KMS-11 (cell line): ENCODE measurements around the gene TIMM10.
A peak's percentile ranks its signal among the peaks of the same experiment; 100 is the strongest.

ENCODE experiments used
- H2AFZ ChIP-seq: fragments of 200-600 bp; sonication (generic); 2 replicates; pipeline ENCODE4 v1.6.1; 2016; ENCODE audit warnings: antibody characterized with exemption, mixed run types, low read depth
- H3K27ac ChIP-seq: fragments of 200-600 bp; sonication (generic); 2 replicates; pipeline ENCODE4 v1.6.1; 2016; ENCODE audit warnings: mild to moderate bottlenecking, mixed run types
- H3K27me3 ChIP-seq: fragments of 200-600 bp; sonication (generic); 2 replicates; pipeline ENCODE4 v1.6.1; 2017; ENCODE audit warnings: mild to moderate bottlenecking, low read depth, mixed run types, moderate library complexity; ENCODE audit not compliant: insufficient read depth
- H3K36me3 ChIP-seq: fragments of 200-600 bp; sonication (generic); 2 replicates; pipeline ENCODE4 v1.6.1; 2017; ENCODE audit warnings: mild to moderate bottlenecking, mixed run types; ENCODE audit not compliant: insufficient read depth
- H3K4me1 ChIP-seq: fragments of 200-600 bp; sonication (generic); 2 replicates; pipeline ENCODE4 v1.6.1; 2016; ENCODE audit warnings: mild to moderate bottlenecking, low read depth, mixed run types; ENCODE audit not compliant: poor library complexity, severe bottlenecking
- H3K4me2 ChIP-seq: fragments of 200-600 bp; sonication (generic); 2 replicates; pipeline ENCODE4 v1.7.0; 2016; ENCODE audit warnings: mild to moderate bottlenecking, mixed run types
- H3K4me3 ChIP-seq: fragments of 200-600 bp; sonication (generic); IDR thresholded peaks from 2 replicates; pipeline ENCODE4 v1.6.1; 2017; ENCODE audit warnings: low read depth, low read length, mixed read lengths; ENCODE audit not compliant: insufficient read depth
- H3K79me2 ChIP-seq: fragments of 200-600 bp; sonication (generic); 2 replicates; pipeline ENCODE4 v1.6.1; 2016; ENCODE audit warnings: low read depth, mixed run types; ENCODE audit not compliant: insufficient read depth
- H3K9ac ChIP-seq: fragments of 200-600 bp; sonication (generic); 2 replicates; pipeline ENCODE4 v1.6.1; 2016; ENCODE audit warnings: mild to moderate bottlenecking, mixed run types
- H4K20me1 ChIP-seq: fragments of 200-600 bp; sonication (generic); 2 replicates; pipeline ENCODE4 v1.6.1; 2016; ENCODE audit warnings: mild to moderate bottlenecking, mixed run types; ENCODE audit not compliant: insufficient read depth
- CTCF ChIP-seq: fragments of 200-600 bp; sonication (generic); conservative IDR thresholded peaks from 2 replicates; pipeline ENCODE4 v1.6.1; 2017; ENCODE audit warnings: low read depth, mild to moderate bottlenecking, antibody characterized with exemption, low read length, moderate library complexity, mixed read lengths

TIMM10 gene

GRCh38 chr11:57483562-57483918 lies 47.0 kb downstream of the TIMM10 start:
- Histone ChIP-seq H3K4me3 (no peak overlapping the region), H2AFZ (peak overlapping the region; percentile 59), H3K9ac (no peak overlapping the region; the same call in 1 of the 2 replicates)

GRCh38 chr11:57482782-57483561 lies 47.6 kb downstream of the TIMM10 start:
- TF ChIP-seq CTCF: peak; percentile 60
- Histone ChIP-seq H3K9ac (no peak overlapping the region; the same call in 1 of the 2 replicates), H3K27me3 (no peaks in the 10 kb centered on the region), H3K27ac (no peak overlapping the region), H2AFZ (peak overlapping the region; percentile 59), H3K4me2 (peak overlapping the region; percentile 67), H3K4me3 (no peak overlapping the region), H3K79me2 (no peaks in the 10 kb centered on the region), H3K36me3 (no peaks in the 10 kb centered on the region), H3K4me1 (peaks cover 6% of the 10 kb centered on the region), H4K20me1 (no peaks in the 10 kb centered on the region)

More at GRCh38 chr11:57483562-57483918, 47.0 kb downstream of the TIMM10 start:
- H3K4me1 ChIP-seq: peaks cover 10% of the 10 kb centered on the region
- H3K27ac ChIP-seq: no peak overlapping the region
- H3K4me2 ChIP-seq: peak overlapping the region; percentile 67
- no peak for TF ChIP-seq CTCF
- H3K36me3 ChIP-seq: no peaks in the 10 kb centered on the region
- H4K20me1 ChIP-seq: no peaks in the 10 kb centered on the region
- no peaks in the 10 kb centered on the region for H3K79me2 ChIP-seq
- no peaks in the 10 kb centered on the region for H3K27me3 ChIP-seq

- no peak for TF ChIP-seq CTCF
- Histone ChIP-seq H4K20me1 (no peaks in the 10 kb centered on the region), H2AFZ (no peak overlapping the region), H3K4me1 (peaks cover 12% of the 10 kb centered on the region), H3K36me3 (no peaks in the 10 kb centered on the region), H3K9ac (no peak overlapping the region), H3K79me2 (no peaks in the 10 kb centered on the region), H3K27ac (no peak overlapping the region), H3K4me3 (no peak overlapping the region), H3K27me3 (no peaks in the 10 kb centered on the region), H3K4me2 (no peak overlapping the region)
Observed at GRCh38 chr11:57481915-57482781, 48.4 kb downstream of the TIMM10 start.

GRCh38 chr11:57481315-57481714 lies 49.2 kb downstream of the TIMM10 start:
- TF ChIP-seq CTCF: no peak
- no peak overlapping the region for H3K4me3 ChIP-seq
- H3K9ac ChIP-seq: no peak overlapping the region
- no peak overlapping the region for H3K27ac ChIP-seq
- H3K4me1 ChIP-seq: peaks cover 15% of the 10 kb centered on the region
- H3K27me3 ChIP-seq: no peaks in the 10 kb centered on the region
- no peak overlapping the region for H2AFZ ChIP-seq
- H3K4me2 ChIP-seq: no peak overlapping the region
- H4K20me1 ChIP-seq: no peaks in the 10 kb centered on the region
- no peaks in the 10 kb centered on the region for H3K36me3 ChIP-seq
- no peaks in the 10 kb centered on the region for H3K79me2 ChIP-seq
